Panc1 (cell line): ENCODE results near the gene CDYL2. TPM values are rescaled to one million over a fixed set of nuclear protein-coding genes. Genes with fewer than 3 reads are reported as not detected.

Experiments used
- ATAC-seq: fragments of 200-7000 bp; cut with Tn5 transposase; 2 replicates; pipeline ENCODE4 v1.9.1; 2020; ENCODE audit warnings: mild to moderate bottlenecking, moderate library complexity
- BruUV-seq: library from RNA; stranded (reverse); fragments of 400-500 nt; replicated peaks from 2 replicates; lab custom pipeline; 2021; lab: Mats Ljungman, UMichigan
- CTCF ChIA-PET: fragments of 300-600 bp; sonication (Branson Sonifier 250); formaldehyde crosslinking; loops from one replicate; lab custom pipeline; 2022; ENCODE audit warnings: antibody characterized with exemption; lab: Charles Lee
- POLR2A ChIA-PET: fragments of 300-600 bp; sonication (Branson Sonifier 250); formaldehyde crosslinking; loops from one replicate; lab custom pipeline; 2022; ENCODE audit warnings: antibody characterized with exemption; lab: Charles Lee
- DNase-seq: peaks from one replicate; pipeline ENCODE4 v3.0.0-alpha.2; 2010; ENCODE audit warnings: low read depth, low spot score
- H3K27ac ChIP-seq: 2 replicates; pipeline ENCODE4 v1.5.1; 2011; ENCODE audit warnings: mild to moderate bottlenecking, low read length, inconsistent platforms
- H3K27me3 ChIP-seq: fragments of 200-500 bp; sonication (Bioruptor generic); 2 replicates; pipeline ENCODE4 v1.6.0; 2014; ENCODE audit warnings: low read length, inconsistent platforms; ENCODE audit not compliant: control insufficient read depth, insufficient read depth
- H3K36me3 ChIP-seq: fragments of 200-500 bp; sonication (Bioruptor generic); 2 replicates; pipeline ENCODE4 v1.5.1; 2014; ENCODE audit warnings: inconsistent platforms, mild to moderate bottlenecking, low read length, moderate library complexity; ENCODE audit not compliant: control insufficient read depth, insufficient read depth
- H3K4me1 ChIP-seq: 2 replicates; pipeline ENCODE4 v1.5.1; 2011; ENCODE audit warnings: inconsistent platforms, mild to moderate bottlenecking, low read length, moderate library complexity; ENCODE audit not compliant: control insufficient read depth, insufficient read depth
- H3K4me3 ChIP-seq, 2 experiments: 2 replicates each; pipeline ENCODE4 v1.5.1; 2011 to 2012; ENCODE audit warnings: low read depth in 2 of 2, low read length in 2 of 2, mild to moderate bottlenecking in 2 of 2, inconsistent platforms in 1 of 2, moderate library complexity in 1 of 2
- H3K9me3 ChIP-seq: fragments of 200-500 bp; sonication (Bioruptor generic); 2 replicates; pipeline ENCODE4 v1.5.1; 2014; ENCODE audit warnings: low read depth, mild to moderate bottlenecking, inconsistent platforms, low read length, moderate library complexity; ENCODE audit not compliant: control insufficient read depth, insufficient read depth
- POLR2AphosphoS5 ChIP-seq: IDR thresholded peaks from 2 replicates; pipeline ENCODE4 v1.6.1; 2012; ENCODE audit warnings: mild to moderate bottlenecking, low read depth, low read length, moderate library complexity
- SIN3A ChIP-seq: IDR thresholded peaks from 2 replicates; pipeline ENCODE4 v1.6.1; 2012; ENCODE audit warnings: low read depth, mild to moderate bottlenecking, low read length, moderate library complexity, borderline replicate concordance; ENCODE audit not compliant: insufficient read depth
- TCF7L2 ChIP-seq: IDR thresholded peaks from 2 replicates; pipeline ENCODE4 v1.6.1; 2011; ENCODE audit warnings: mild to moderate bottlenecking, low read depth, low read length, inconsistent platforms
- in situ Hi-C: cut with HindIII; loops from 2 replicates; pipeline ENCODE4 v1.10.0; 2016; ENCODE audit warnings: low sequenced_read_pairs, low pct_unique_long_range_greater_than_20kb
- intact Hi-C: fragments of 100-400 bp; cut with micrococcal nuclease; formaldehyde crosslinking; loops from one replicate; pipeline ENCODE4 v1.10.0; 2022; ENCODE audit not compliant: unreplicated experiment
- total RNA-seq: library from RNA; stranded (reverse); gene quantifications from one replicate; pipeline ENCODE4 v1.2.1, GENCODE V29; 2021; ENCODE audit not compliant: unreplicated experiment
- TF ChIP-seq, protein P1 (sequence below), 2 experiments: IDR thresholded peaks; 2 replicates each; pipeline ENCODE4 v1.6.1; 2011 to 2012; ENCODE audit warnings: low read depth in 2 of 2, control low read depth in 1 of 2, low read length in 1 of 2, mild to moderate bottlenecking in 1 of 2, moderate library complexity in 1 of 2; ENCODE audit not compliant: insufficient read depth in 1 of 2
- TF ChIP-seq, protein P2 (sequence below): fragments of 450-650 bp; IDR thresholded peaks from 2 replicates; pipeline ENCODE4 v1.5.1; 2017; ENCODE audit warnings: mild to moderate bottlenecking

The CDYL2 gene
- total RNA-seq, 1 experiment from 2014 or later, result 6.1 TPM

DNA sequence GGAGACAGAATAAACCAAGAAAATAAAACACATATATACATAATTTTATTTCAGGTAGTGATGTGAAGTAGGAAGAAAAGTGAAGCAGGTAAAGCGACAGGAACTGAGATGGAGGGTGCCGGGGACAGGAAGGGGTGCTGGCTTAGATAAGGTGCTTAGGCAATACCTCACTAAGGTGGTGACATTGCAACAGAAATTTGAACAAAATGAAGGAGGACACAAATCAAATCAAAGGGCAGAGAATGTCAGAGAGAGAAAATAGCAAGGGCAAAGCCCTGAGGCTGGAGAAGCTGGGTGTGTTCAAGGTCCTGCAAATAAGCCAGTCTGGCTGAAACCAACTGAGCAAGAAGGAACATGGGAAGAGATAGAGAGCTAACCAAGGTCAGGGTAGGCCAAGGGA lies 5.0 kb upstream of the CDYL2 start:
- TF ChIP-seq TCF7L2, result no peak
- TF ChIP-seq, protein P1, sequence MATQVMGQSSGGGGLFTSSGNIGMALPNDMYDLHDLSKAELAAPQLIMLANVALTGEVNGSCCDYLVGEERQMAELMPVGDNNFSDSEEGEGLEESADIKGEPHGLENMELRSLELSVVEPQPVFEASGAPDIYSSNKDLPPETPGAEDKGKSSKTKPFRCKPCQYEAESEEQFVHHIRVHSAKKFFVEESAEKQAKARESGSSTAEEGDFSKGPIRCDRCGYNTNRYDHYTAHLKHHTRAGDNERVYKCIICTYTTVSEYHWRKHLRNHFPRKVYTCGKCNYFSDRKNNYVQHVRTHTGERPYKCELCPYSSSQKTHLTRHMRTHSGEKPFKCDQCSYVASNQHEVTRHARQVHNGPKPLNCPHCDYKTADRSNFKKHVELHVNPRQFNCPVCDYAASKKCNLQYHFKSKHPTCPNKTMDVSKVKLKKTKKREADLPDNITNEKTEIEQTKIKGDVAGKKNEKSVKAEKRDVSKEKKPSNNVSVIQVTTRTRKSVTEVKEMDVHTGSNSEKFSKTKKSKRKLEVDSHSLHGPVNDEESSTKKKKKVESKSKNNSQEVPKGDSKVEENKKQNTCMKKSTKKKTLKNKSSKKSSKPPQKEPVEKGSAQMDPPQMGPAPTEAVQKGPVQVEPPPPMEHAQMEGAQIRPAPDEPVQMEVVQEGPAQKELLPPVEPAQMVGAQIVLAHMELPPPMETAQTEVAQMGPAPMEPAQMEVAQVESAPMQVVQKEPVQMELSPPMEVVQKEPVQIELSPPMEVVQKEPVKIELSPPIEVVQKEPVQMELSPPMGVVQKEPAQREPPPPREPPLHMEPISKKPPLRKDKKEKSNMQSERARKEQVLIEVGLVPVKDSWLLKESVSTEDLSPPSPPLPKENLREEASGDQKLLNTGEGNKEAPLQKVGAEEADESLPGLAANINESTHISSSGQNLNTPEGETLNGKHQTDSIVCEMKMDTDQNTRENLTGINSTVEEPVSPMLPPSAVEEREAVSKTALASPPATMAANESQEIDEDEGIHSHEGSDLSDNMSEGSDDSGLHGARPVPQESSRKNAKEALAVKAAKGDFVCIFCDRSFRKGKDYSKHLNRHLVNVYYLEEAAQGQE (IDR thresholded peaks at IDR 0.05; ENCODE audit: insufficient read depth in 1 of 2, low read depth in 2 of 2, low read length in 1 of 2), result no peak
- no peak for TF ChIP-seq SIN3A
- no peak for TF ChIP-seq POLR2AphosphoS5
- TF ChIP-seq, protein P2, sequence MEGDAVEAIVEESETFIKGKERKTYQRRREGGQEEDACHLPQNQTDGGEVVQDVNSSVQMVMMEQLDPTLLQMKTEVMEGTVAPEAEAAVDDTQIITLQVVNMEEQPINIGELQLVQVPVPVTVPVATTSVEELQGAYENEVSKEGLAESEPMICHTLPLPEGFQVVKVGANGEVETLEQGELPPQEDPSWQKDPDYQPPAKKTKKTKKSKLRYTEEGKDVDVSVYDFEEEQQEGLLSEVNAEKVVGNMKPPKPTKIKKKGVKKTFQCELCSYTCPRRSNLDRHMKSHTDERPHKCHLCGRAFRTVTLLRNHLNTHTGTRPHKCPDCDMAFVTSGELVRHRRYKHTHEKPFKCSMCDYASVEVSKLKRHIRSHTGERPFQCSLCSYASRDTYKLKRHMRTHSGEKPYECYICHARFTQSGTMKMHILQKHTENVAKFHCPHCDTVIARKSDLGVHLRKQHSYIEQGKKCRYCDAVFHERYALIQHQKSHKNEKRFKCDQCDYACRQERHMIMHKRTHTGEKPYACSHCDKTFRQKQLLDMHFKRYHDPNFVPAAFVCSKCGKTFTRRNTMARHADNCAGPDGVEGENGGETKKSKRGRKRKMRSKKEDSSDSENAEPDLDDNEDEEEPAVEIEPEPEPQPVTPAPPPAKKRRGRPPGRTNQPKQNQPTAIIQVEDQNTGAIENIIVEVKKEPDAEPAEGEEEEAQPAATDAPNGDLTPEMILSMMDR, result no peak
- CTCF ChIA-PET, result no interaction called here
- Histone ChIP-seq H3K27ac (no peak overlapping the region), H3K36me3 (no peaks in the 10 kb centered on the region), H3K9me3 (no peaks in the 10 kb centered on the region), H3K4me3 (no peak overlapping the region), H3K27me3 (peaks cover 7% of the 10 kb centered on the region), H3K4me1 (no peaks in the 10 kb centered on the region)
- intact Hi-C loops, result loop anchor here (5.0 kb wide), 1 partner anchor 297 kb away; no protein-coding TSS in a partner anchor
- no TSS peak for BruUV-seq
- no peak for ATAC-seq
- POLR2A ChIA-PET, result no interaction called here
- in situ Hi-C loops, result no loop called here
- no peak for DNase-seq

DNA sequence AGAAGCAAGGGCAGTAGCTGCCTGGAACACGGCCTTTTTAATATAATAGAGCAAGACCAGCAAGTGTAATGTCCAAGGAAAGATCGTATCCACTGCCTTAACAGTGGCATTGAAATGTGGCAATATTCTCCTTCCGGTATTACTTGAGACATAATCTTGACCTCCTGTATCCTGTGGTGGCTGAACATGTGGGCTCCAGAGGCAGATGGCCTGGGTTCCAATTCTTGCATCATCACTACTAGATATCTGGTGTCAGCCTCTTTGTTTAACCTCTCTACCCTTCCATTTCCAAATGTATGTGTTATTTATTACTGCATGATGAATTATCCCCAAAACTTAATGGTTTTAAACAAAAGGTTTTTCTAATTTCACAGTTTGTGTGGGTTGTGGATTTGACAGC lies 3.5 kb upstream of the CDYL2 start:
- in situ Hi-C loops, result no loop called here
- POLR2A ChIA-PET, result no interaction called here
- no TSS peak for BruUV-seq
- no peak overlapping the region for H3K4me3 ChIP-seq
- H3K9me3 ChIP-seq, result no peaks in the 10 kb centered on the region
- no peak for ATAC-seq
- H3K4me1 ChIP-seq, result no peaks in the 10 kb centered on the region
- intact Hi-C loops, result loop anchor here (5.0 kb wide), 1 partner anchor 296 kb away; no protein-coding TSS in a partner anchor
- TF ChIP-seq, protein P1 (IDR thresholded peaks at IDR 0.05; ENCODE audit: insufficient read depth in 1 of 2, low read depth in 2 of 2, low read length in 1 of 2), result no peak
- TF ChIP-seq SIN3A (no peak), TCF7L2 (no peak), POLR2AphosphoS5 (no peak)
- TF ChIP-seq, protein P2, result no peak
- H3K36me3 ChIP-seq, result no peaks in the 10 kb centered on the region
- DNase-seq, result no peak
- no peak overlapping the region for H3K27ac ChIP-seq
- H3K27me3 ChIP-seq, result peaks cover 7% of the 10 kb centered on the region
- CTCF ChIA-PET, result no interaction called here
